Ishikawa (cell line): ENCODE measurements around the gene TTLL12.

Source experiments
- CEBPB ChIP-seq: IDR thresholded peaks from 2 replicates; pipeline ENCODE4 v1.6.1; 2012
- EP300 ChIP-seq: IDR thresholded peaks from 2 replicates; pipeline ENCODE4 v1.6.1; 2012; ENCODE audit warnings: borderline replicate concordance
- NFIC ChIP-seq: IDR thresholded peaks from 2 replicates; pipeline ENCODE4 v1.6.1; 2012
- TF ChIP-seq, protein P1 (sequence below): IDR thresholded peaks from 2 replicates; pipeline ENCODE4 v1.6.1; 2012

DNA sequence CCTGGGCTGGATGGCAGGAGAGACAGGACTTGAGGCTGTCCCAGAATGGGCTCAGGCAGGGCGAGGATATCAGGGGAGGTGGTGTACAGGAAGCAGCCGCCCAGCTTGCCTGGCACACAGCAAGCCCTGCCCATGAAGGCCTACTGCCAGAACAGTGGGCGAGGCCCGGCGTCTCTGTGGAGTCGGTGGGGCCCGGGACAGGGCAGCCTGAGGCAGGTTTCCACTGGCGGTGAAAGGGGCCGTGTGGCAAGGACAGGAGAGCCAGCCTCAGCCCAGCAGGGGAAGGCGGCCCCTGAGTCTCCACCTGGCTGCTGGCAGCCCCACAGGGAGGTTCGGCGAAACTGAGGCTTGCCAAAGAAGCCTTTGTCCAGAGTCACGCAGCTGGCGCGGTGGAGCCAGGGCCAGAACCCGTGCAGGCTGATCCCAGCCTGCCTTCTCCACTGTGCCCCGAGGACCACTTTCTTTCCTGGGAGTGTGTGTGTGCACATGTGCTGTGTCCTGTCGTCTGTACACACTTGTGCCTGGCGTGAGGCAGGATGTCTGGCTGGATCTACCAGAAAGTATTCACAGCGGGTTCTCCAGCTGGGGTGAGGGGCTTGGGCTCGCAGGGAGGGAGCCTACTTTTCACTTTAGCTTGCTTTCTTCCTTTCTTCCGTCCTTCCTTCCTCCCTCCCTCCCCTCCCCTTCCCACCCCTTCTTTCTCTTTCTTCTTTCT, 34.4 kb downstream of the TTLL12 start:
- TF ChIP-seq CEBPB (no peak), EP300 (no peak), NFIC (no peak; the same call in 1 of the 2 replicates)
- TF ChIP-seq, protein P1, sequence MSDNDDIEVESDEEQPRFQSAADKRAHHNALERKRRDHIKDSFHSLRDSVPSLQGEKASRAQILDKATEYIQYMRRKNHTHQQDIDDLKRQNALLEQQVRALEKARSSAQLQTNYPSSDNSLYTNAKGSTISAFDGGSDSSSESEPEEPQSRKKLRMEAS: no peak
